Hypothalamus (tissue), 51 donors: ENCODE results near the gene LMBRD1.

ENCODE experiments used
- DNase-seq, 51 donors: peaks; one replicate each; lab custom pipeline; 2025; lab: John Stamatoyannopoulos, UW

LMBRD1 gene

GRCh38 chr6:69650703-69651102 lies 146.1 kb downstream of the LMBRD1 start:
- DNase-seq = no peak

DNA sequence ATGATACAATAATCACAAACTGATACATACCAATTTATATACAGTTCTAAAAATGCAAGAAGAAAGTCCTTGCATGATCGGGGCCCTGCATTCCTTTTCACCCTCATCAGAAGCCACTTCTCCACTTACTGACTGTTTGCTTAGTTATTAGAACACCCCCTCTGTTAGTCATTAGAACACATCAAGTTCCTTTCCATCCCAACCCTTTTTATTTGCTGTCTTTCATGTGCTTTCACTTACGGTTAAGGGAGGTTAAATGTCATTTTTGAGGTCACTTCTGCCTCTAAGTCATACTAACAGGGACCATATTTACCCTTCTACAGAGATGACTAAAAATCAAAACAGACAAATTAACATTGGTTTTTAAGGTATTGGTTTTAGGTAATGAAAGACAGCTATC lies 149.1 kb downstream of the LMBRD1 start:
- no peak for DNase-seq

DNA sequence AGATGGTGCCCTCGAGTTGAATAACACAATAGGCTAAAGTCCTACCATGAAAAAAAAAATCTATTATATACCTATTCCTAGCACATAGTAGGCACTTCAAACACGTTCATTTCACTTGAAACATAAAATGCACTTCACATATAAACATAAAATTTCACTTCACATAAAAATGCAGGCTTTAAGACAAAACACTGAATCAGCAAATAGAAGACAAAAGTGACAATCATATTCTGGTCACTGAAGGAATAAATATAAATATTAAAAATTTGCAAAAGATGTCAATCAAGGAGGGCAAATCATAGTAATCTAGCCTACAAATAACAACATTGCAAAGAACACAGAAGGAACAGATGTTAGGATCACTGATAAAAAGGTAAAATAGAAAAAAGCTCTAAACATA lies 153.1 kb downstream of the LMBRD1 start:
- DNase-seq = no peak

DNA sequence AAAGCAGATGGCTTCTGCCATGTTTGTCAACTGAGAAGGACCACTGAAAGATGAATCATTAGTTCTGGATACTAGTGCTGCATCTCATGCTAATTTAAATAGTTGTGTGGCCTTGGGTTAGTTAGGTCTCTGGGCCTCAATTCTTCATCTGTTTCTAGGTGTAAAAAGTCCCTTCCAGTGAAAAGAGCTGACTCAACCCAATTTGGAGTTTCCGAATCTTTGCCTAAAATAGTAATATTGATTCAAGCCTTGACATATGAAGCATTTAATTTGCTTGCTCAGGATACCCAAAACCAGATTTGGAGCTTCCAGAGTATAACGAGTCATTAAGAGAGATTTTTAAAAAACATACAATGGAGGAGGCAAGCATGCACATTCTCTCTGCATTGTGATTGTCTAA lies 163.9 kb downstream of the LMBRD1 start:
- DNase-seq = no peak

DNA sequence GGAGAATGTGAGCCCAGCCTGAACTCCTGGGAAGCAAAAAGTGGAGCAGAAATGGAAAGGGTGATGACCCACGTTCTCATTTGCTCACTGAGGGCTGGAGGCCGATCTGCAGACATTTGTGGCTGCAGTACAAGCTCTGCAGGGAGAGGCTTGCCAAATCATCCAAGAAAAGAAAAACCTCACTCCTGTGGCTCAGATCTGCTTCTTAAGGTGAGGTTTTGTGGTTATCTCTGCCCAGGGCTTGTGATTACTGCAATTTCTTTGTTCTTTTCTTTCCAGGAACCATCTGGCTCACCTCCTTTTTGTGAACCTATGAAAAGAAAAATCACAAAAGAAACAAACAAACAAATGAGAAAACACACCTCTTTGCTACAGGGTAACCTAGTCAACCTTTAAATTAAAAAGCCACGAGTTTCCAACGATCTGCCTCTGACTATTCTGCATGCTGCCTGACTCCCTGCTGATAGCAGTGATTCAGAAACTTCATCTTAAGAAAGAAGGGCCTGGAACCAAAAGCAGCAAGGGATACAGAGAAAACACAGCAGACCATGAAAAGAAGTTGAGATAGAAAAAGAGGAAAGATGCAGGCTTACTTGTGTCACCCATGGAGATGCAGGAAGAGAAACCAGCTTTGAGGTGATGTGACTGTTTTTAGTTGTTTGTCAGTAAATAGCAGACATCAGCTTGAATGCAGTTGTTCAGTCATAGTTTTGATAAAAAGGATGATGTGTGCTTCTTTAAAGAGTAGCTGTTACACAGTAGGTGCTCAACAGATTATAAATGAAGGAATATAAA lies 165.1 kb downstream of the LMBRD1 start:
- DNase-seq = peak in 1 of 51 donors; percentile 6

DNA sequence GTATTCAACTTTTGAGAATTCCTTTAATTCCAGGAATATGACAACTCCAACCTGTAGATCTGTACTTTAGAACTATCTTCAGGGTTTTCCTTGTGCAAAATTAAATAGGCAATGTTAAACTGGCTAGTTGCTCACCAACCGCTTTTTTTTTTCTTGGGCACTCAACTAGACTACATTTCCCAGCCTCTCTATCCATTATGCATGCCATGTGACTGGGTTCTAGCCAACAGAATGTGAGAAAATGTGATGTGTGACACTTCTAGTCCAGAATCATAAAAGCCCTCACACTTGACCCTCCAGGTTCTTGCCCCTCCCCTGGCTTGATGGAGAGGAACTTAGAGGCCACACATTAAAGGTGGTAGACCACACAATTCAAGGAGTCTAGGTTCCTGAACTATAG lies 166.0 kb downstream of the LMBRD1 start:
- no peak for DNase-seq

DNA sequence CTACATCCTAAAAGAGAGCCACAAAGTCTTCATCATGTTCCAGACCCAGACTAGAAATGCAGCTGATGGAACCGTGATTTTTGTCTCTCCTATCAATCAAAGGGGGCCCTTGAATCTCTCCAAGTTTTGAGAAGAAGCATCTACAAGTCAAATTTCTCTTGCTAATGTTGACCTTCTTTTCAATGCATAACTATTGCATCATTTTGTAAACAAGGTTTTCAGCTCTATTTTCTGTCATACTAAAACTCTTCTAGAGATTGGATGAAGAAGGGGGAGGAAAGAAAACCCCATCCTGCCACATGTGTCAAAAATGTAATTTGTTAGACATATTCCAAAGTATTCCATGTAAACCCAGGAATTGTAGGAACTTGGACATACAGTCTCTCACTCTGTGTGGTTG lies 169.2 kb downstream of the LMBRD1 start:
- DNase-seq = no peak

- DNase-seq = no peak
Observed at GRCh38 chr6:69624944-69625343, 171.9 kb downstream of the LMBRD1 start.
